WERI-Rb-1 (cell line): Measurements from ENCODE around the gene IL11.

Experiments used
- DNase-seq: peaks from one replicate; pipeline ENCODE4 v3.0.0-alpha.2; 2020
- H3K27ac ChIP-seq: fragments of 250-450 bp; sonication (Bioruptor Pico); 2 replicates; pipeline ENCODE4 v1.5.1; 2020; ENCODE audit warnings: mild to moderate bottlenecking, moderate library complexity
- H3K27me3 ChIP-seq: fragments of 250-450 bp; sonication (Bioruptor Pico); 2 replicates; pipeline ENCODE4 v1.5.1; 2021; ENCODE audit warnings: mild to moderate bottlenecking, low read depth, moderate library complexity; ENCODE audit not compliant: insufficient read depth, severe bottlenecking
- H3K36me3 ChIP-seq: fragments of 250-450 bp; sonication (Bioruptor Pico); 2 replicates; pipeline ENCODE4 v1.5.1; 2020; ENCODE audit warnings: mild to moderate bottlenecking, moderate library complexity
- H3K4me3 ChIP-seq: 2 replicates; pipeline ENCODE4 v1.5.1; 2011; ENCODE audit warnings: low read depth, mild to moderate bottlenecking, control low read depth, low read length
- H3K9me3 ChIP-seq: fragments of 250-450 bp; sonication (Bioruptor Pico); 2 replicates; pipeline ENCODE4 v1.5.1; 2021; ENCODE audit warnings: mild to moderate bottlenecking, moderate library complexity; ENCODE audit not compliant: severe bottlenecking
- TF ChIP-seq, protein P1 (sequence below): IDR thresholded peaks from 2 replicates; pipeline ENCODE4 v1.5.1; 2011; ENCODE audit warnings: low read depth, mild to moderate bottlenecking, control low read depth, inconsistent platforms, low read length

IL11 gene

DNA sequence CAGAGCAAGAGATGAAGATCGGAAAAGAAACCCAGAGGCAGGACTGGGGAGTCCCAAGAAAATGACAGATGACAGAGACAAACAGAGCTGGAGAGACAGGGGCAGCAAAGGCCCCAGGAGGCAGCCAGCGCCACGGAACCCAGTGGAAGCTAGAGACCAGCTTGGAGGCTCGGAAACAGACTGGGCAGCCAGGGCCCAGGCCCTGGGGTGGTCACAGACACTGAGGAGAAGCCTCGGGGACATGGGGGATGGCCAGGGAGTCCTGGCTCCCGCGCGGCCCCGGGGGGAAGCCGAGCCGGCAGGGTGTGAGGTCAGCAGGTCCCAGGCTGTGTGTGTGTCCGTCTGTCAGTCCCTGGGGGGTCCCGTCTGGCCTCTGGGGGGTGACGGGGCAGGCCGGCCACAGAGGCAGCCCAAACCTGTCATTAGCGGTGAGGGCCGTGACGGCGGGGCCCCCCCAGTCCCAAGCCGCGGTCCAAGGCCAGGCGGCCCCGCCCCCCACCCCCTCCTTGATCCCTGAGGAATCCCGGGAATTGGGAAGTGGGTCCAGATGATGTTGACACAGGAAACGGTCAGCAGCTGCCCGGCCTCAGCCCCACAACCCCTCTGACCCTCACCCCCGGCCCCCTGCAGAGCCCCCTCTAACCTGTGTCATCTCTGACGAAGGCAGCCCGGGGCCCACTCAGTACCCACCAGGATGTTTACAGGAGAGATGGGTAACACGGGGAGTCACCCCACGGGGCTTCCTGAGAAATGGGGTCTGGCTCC is 3.9 kb upstream of the IL11 start:
- H3K27ac ChIP-seq, result no peak overlapping the region
- no peaks in the 10 kb centered on the region for H3K36me3 ChIP-seq
- no peak for DNase-seq
- H3K9me3 ChIP-seq, result no peaks in the 10 kb centered on the region
- no peak overlapping the region for H3K4me3 ChIP-seq
- TF ChIP-seq, protein P1, sequence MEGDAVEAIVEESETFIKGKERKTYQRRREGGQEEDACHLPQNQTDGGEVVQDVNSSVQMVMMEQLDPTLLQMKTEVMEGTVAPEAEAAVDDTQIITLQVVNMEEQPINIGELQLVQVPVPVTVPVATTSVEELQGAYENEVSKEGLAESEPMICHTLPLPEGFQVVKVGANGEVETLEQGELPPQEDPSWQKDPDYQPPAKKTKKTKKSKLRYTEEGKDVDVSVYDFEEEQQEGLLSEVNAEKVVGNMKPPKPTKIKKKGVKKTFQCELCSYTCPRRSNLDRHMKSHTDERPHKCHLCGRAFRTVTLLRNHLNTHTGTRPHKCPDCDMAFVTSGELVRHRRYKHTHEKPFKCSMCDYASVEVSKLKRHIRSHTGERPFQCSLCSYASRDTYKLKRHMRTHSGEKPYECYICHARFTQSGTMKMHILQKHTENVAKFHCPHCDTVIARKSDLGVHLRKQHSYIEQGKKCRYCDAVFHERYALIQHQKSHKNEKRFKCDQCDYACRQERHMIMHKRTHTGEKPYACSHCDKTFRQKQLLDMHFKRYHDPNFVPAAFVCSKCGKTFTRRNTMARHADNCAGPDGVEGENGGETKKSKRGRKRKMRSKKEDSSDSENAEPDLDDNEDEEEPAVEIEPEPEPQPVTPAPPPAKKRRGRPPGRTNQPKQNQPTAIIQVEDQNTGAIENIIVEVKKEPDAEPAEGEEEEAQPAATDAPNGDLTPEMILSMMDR, result no peak
- H3K27me3 ChIP-seq, result no peaks in the 10 kb centered on the region

DNA sequence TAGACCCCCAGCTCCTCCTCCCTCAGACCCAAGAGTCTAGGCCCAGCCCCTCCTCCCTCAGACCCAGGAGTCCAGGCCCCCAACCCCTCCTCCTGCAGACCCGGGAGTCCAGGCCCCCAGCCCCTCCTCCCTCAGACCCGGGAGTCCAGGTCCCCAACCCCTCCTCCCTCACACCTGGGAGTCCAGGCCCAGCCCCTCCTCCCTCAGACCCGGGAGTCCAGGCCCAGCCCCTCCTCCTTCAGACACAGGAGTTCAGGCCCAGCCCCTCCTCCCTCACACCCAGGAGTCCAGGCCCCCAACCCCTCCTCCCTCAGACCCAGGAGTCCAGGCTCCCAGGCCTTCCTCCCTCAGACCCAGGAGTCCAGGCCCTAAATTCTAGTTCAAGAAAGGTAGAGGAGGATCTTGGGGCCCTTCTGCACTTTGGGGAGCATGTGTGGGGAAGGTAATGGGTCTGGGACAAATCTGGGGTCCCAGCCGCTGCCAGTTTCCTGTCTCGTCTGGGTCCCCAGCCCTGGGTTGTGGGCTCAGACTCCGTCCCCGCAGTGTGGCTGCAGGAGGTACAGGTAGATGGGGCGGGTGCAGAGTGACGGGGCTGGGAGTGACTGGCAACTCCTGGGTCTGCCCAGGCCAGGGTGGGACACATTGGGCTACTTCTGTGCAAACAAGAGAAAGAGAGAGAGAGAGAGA is 3.2 kb upstream of the IL11 start:
- Histone ChIP-seq H3K4me3 (no peak overlapping the region), H3K27ac (no peak overlapping the region), H3K27me3 (no peaks in the 10 kb centered on the region), H3K36me3 (no peaks in the 10 kb centered on the region), H3K9me3 (no peaks in the 10 kb centered on the region)
- TF ChIP-seq, protein P1, result no peak
- no peak for DNase-seq

DNA sequence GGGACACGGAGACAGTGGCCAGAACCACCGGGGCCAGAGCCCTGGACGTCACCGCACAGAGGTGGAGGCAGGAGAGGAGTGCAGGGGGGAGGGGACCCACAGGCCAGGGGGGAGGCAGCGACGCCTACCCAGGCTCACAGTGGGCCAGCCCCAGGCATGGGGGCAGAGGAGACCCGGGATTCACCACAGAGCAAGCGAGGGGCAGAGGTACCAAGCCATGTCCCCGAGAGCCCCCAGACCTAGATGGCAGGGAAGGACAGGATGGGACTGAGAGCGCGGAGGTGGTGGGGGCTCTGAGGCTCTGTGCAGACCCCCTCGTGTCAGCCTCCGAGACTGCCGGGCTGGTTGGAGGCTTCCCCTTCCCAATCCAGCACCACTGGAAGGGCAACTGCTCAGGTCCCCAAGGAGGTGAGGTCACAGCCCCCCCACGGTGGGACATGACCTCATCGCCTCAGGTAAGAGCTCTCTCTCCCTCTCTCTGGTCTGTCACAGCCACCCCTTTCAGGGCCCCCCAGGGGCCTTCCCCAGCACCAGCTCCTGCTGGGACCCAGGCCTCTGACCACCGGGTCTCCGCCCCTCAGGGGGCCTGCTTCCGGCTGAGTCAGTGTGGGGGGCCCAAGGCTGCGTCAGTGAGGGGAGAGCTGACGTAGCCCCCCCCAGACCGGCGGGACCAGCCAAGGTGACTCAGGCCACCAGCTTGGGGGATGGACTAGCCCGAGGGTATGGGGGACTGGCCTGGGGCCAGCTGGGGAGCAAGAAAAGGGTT is 2.2 kb upstream of the IL11 start:
- DNase-seq, result no peak
- TF ChIP-seq, protein P1, result no peak
- Histone ChIP-seq H3K27ac (no peak overlapping the region), H3K4me3 (no peak overlapping the region), H3K27me3 (no peaks in the 10 kb centered on the region), H3K9me3 (no peaks in the 10 kb centered on the region), H3K36me3 (no peaks in the 10 kb centered on the region)

DNA sequence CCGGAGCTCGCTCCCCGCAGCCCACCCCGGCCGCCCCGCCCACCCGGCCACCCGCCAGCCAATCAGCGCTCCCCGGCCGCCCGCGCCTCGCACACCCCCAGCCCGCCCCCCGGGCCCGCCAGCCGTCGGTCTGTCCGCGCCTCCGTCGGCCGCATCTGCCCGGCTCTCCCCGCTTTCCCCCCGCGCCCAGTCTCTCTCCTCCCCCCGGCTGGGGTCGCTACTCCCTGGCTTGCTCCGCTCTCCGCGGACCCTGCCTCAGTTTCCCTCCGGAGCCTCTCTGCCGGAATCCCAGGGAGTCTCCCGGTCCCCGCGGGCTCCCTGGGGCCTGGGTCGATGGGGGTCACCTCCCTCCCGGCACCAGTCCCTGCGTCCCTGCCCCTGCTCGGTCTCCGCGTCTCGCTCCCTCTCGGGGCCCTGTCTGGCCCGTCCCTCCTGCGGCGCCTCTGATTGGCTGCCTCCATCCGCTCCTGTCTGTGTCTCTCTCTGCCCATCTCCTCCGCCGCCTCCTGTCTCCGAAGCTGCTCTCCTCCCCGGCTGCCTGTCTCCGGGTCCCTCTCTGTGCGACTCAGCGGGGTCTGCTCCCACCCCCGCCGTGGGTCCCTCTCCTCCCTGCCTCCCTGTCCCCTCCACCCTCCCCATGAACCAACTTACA is 484 bp downstream of the IL11 start:
- no peaks in the 10 kb centered on the region for H3K9me3 ChIP-seq
- H3K36me3 ChIP-seq, result no peaks in the 10 kb centered on the region
- peak overlapping the region; percentile 63 for H3K4me3 ChIP-seq
- TF ChIP-seq, protein P1, result no peak
- no peak overlapping the region for H3K27ac ChIP-seq
- H3K27me3 ChIP-seq, result no peaks in the 10 kb centered on the region
- DNase-seq, result peak; percentile 83

DNA sequence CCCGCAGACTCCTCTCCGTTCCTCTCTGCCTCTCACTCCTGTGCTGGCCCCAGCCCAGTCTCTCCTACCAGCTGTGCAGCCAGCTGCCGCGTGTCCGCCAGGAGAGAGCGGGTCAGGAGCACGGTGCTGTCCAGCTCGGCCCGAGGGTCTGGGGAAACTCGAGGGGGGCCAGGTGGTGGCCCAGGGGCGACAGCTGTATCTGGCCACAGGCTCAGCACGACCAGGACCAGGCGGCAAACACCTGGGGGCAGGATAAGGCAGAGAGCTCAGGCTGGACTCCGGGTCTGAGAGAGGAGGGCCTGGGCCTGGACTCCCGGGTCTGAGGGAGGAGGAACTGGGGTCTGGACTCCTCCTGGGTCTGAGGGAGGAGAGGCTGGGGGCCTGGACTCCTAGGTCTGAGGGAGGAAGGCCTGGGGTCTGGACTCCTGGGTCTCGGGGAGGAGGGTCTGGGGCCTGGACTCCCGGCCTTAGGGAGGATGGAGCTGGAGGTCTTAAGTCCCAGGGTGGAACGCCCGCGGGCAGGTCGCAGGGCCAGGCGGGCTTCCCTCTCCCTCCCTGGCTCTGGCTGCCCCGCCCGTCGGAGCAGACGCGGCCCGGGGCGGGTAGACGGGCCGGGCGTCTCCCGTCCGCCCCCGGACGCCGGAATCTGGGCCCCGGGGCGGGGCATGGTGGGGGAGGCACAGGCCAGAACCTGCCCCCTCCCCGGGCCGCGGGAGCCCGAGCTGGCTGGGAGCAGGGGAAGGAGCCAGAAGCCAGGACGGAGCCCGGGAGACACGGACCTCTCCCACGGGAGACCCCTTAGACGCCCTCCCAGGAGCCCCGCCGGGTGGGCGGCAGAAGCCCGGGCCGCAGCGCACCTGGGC is 1.3 kb downstream of the IL11 start:
- TF ChIP-seq, protein P1, result no peak
- Histone ChIP-seq H3K27me3 (no peaks in the 10 kb centered on the region), H3K36me3 (no peaks in the 10 kb centered on the region), H3K9me3 (no peaks in the 10 kb centered on the region), H3K4me3 (peak overlapping the region; percentile 51), H3K27ac (no peak overlapping the region)
- peak; percentile 42 for DNase-seq
